Measurements from ENCODE around the gene GTF2H2.
"Not testable (repeated sequence)": the region's sequence is repeated elsewhere in the genome, so short reads cannot be mapped to it uniquely, and the experiment has no call there.

DNA sequence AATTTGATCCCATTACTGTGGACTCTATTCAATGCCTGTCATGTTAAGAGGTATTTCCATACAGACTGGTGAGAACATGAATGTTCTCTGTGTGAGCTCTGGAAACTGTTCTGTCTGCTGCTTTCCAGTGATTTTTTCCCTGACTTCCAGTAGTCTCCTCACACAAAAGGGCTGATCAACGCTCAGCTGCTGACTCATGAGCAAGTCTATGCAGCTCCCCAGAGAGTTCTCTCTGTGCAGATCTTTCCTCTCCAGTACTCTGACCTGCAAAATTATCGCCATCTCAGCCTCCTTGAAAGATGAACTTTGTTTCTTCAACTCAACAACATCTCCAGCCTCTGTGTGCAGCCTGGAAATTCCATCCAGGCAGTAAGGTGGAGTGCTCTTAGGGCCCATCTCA, 23.3 kb downstream of the GTF2H2 start:
- TF ChIP-seq EZH2 (IDR thresholded peaks at IDR 0.05; ENCODE audit: borderline replicate concordance, insufficient read depth, low read length, poor library complexity, severe bottlenecking); RAD21 (conservative IDR thresholded peaks at IDR 0.05); POLR2AphosphoS5 (IDR thresholded peaks at IDR 0.05): not testable (repeated sequence)
- TF ChIP-seq, protein P1, sequence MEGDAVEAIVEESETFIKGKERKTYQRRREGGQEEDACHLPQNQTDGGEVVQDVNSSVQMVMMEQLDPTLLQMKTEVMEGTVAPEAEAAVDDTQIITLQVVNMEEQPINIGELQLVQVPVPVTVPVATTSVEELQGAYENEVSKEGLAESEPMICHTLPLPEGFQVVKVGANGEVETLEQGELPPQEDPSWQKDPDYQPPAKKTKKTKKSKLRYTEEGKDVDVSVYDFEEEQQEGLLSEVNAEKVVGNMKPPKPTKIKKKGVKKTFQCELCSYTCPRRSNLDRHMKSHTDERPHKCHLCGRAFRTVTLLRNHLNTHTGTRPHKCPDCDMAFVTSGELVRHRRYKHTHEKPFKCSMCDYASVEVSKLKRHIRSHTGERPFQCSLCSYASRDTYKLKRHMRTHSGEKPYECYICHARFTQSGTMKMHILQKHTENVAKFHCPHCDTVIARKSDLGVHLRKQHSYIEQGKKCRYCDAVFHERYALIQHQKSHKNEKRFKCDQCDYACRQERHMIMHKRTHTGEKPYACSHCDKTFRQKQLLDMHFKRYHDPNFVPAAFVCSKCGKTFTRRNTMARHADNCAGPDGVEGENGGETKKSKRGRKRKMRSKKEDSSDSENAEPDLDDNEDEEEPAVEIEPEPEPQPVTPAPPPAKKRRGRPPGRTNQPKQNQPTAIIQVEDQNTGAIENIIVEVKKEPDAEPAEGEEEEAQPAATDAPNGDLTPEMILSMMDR (IDR thresholded peaks at IDR 0.05; ENCODE audit: poor library complexity, severe bottlenecking), result not testable (repeated sequence)
- TF ChIP-seq, protein P2, sequence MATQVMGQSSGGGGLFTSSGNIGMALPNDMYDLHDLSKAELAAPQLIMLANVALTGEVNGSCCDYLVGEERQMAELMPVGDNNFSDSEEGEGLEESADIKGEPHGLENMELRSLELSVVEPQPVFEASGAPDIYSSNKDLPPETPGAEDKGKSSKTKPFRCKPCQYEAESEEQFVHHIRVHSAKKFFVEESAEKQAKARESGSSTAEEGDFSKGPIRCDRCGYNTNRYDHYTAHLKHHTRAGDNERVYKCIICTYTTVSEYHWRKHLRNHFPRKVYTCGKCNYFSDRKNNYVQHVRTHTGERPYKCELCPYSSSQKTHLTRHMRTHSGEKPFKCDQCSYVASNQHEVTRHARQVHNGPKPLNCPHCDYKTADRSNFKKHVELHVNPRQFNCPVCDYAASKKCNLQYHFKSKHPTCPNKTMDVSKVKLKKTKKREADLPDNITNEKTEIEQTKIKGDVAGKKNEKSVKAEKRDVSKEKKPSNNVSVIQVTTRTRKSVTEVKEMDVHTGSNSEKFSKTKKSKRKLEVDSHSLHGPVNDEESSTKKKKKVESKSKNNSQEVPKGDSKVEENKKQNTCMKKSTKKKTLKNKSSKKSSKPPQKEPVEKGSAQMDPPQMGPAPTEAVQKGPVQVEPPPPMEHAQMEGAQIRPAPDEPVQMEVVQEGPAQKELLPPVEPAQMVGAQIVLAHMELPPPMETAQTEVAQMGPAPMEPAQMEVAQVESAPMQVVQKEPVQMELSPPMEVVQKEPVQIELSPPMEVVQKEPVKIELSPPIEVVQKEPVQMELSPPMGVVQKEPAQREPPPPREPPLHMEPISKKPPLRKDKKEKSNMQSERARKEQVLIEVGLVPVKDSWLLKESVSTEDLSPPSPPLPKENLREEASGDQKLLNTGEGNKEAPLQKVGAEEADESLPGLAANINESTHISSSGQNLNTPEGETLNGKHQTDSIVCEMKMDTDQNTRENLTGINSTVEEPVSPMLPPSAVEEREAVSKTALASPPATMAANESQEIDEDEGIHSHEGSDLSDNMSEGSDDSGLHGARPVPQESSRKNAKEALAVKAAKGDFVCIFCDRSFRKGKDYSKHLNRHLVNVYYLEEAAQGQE (IDR thresholded peaks at IDR 0.05; ENCODE audit: borderline replicate concordance), result not testable (repeated sequence)
